Measurements from ENCODE around the gene ABCG4.
A peak's percentile ranks its signal among the peaks of the same experiment; 100 is the strongest.
"Not testable (repeated sequence)": the region's sequence is repeated elsewhere in the genome, so short reads cannot be mapped to it uniquely, and the experiment has no call there.

Gene ABCG4

DNA sequence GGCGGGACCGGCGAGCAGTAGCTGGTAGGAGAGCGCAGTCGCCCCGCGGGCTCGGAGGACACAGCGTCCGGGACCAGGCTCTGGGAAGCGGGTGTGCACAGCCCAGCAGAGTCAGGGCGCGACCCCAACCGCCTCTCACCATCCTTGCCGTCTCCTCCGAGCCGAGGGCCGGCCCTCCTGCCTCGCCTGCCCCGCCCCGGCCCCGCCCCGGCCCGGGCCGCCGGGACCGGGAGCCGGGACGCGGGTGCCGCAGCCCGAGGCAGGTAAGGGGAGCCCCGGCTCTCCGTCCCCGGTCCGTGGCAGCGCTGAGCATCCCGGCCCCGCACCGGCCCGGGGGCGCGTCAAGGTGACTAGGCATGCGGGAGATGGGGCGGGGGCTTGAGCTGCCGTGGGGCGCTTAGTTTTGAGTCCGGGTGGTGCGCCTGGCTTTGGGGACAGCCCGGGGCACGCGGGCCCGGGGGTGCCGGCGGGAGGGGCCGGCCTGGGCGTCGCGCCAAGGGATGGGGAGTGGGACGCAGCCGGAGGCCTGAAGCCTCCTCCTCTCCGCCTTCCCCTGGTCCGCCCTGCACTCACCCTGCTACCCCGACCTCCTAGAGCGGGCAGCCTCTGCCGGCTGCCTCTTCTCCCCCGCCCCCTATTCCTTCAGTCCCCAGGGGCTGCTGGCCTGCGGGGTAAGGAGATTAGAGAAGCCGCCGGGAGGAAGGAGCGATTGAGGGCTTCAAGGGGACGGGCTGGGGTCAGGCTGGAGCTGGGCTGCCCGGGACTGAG, at the start of gene ABCG4:
Gene ABCG4, plus strand, starts transcription at position 35 of the 768 bp plus-strand sequence. CDS start 914 bp downstream, outside the sequence.
- DNase-seq (ENCODE audit: low spot score): no peak

- no peak for DNase-seq (ENCODE audit: low spot score)
Measured at GRCh38 chr11:119099711-119100110, 49.1 kb upstream of the ABCG4 start.

GRCh38 chr11:119100246-119100970, 48.4 kb upstream of the ABCG4 start:
- DNase-seq (ENCODE audit: low spot score): peak; percentile 48

DNA sequence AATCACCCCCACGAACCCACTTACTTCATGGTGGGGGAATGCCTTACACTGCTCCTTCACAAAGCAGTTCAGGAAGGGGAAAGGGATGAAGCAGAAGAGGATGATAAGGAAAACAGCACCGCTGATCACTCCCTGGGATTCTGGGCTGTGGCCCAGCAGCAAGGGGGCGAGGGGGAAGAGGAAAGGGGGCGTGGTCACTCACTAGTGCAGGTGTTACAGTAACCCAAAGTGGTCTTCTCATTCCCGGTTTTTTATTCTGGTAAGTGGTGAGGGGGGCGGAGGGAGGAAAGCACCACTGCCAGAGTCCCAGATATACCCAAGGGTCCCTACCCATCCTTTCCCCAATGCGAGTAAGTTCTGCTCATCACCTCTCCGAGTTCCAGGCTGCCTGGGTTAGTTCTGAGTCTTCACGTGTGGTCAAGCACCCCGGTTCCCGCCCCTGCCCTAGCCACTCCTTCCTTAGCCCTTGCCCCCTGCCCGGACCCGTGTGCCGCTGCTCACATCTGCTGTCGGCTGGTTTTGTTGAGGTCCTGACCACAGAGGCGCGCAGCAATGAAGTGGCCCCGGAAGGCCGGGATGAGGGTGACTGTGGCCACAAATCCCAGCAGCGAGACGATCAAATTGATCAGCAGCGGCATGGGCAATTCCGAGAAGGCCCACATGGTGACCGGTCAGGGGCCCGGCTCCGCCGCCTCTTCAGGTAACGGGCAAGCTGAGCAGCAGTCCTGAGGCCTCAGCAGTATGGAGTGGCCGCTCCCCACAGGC, 47.7 kb upstream of the ABCG4 start:
- no peak for DNase-seq (ENCODE audit: low spot score)

GRCh38 chr11:119101759-119102423, 47.0 kb upstream of the ABCG4 start, which contains the start of gene DPAGT1:
Gene DPAGT1 (minus strand): TSS chr11:119101853. CDS start chr11:119101655, 198 bp downstream.
- DNase-seq (ENCODE audit: low spot score): peak; percentile 96

- DNase-seq (ENCODE audit: low spot score): not testable (repeated sequence)
Measured at GRCh38 chr11:119103161-119103664, 45.6 kb upstream of the ABCG4 start.

GRCh38 chr11:119103793-119104192, 45.1 kb upstream of the ABCG4 start:
- DNase-seq (ENCODE audit: low spot score): no peak

GRCh38 chr11:119106564-119107537, 42.0 kb upstream of the ABCG4 start, which contains the start of gene C2CD2L:
Gene C2CD2L (plus strand): TSS chr11:119107344. CDS start chr11:119107742, 398 bp downstream.
- peak; percentile 92 for DNase-seq (ENCODE audit: low spot score)

GRCh38 chr11:119107538-119108145, 41.2 kb upstream of the ABCG4 start:
- DNase-seq (ENCODE audit: low spot score): no peak

- DNase-seq (ENCODE audit: low spot score): peak; percentile 78
Measured at GRCh38 chr11:119108146-119108856, 40.6 kb upstream of the ABCG4 start.

DNA sequence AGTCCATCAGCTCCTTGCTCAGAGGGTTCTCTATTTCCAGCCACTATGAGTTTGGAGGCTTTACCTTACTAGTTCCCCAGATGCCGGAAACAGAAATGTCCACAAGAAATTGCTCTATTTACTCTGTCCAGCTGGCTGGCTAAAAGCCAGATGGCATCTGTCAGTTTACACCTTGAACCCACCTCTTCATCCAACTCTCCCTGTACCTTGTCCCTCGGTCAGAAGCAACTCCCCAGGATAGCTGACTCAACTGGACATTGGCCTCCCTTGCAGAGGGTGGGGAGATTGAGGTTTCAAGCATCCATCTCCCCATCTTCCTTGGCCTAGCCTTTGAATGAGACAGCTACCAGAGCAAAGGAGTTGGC, 40.0 kb upstream of the ABCG4 start:
- DNase-seq (ENCODE audit: low spot score): no peak

GRCh38 chr11:119109843-119110242, 39.0 kb upstream of the ABCG4 start:
- no peak for DNase-seq (ENCODE audit: low spot score)

- DNase-seq (ENCODE audit: low spot score): no peak
Measured at GRCh38 chr11:119110439-119110838, 38.4 kb upstream of the ABCG4 start.

GRCh38 chr11:119111361-119111925, 37.4 kb upstream of the ABCG4 start:
- no peak for DNase-seq (ENCODE audit: low spot score)

GRCh38 chr11:119112314-119113020, 36.4 kb upstream of the ABCG4 start:
- no peak for DNase-seq (ENCODE audit: low spot score)

- DNase-seq (ENCODE audit: low spot score): no peak
Measured at GRCh38 chr11:119113716-119114115, 35.1 kb upstream of the ABCG4 start.

DNA sequence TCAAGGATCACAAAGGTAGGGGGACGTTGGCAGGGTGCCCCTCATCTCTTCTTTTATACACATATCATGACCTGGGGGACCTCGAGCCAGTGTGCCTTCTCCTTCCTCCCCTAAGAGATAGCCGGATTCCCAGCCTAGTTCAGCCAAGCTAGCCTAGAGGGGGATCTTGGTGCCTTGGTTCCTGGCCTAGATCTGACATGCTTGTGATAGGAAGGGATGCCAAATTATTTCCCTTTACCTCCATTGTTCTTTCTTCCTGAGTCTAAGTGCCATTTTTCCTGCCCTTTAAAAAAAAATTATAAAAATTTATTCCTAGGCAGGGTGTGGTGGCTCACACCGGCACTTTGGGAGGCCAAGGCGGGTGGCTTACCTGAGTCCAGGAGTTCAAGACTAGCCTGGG, 34.5 kb upstream of the ABCG4 start:
- DNase-seq (ENCODE audit: low spot score): no peak

DNA sequence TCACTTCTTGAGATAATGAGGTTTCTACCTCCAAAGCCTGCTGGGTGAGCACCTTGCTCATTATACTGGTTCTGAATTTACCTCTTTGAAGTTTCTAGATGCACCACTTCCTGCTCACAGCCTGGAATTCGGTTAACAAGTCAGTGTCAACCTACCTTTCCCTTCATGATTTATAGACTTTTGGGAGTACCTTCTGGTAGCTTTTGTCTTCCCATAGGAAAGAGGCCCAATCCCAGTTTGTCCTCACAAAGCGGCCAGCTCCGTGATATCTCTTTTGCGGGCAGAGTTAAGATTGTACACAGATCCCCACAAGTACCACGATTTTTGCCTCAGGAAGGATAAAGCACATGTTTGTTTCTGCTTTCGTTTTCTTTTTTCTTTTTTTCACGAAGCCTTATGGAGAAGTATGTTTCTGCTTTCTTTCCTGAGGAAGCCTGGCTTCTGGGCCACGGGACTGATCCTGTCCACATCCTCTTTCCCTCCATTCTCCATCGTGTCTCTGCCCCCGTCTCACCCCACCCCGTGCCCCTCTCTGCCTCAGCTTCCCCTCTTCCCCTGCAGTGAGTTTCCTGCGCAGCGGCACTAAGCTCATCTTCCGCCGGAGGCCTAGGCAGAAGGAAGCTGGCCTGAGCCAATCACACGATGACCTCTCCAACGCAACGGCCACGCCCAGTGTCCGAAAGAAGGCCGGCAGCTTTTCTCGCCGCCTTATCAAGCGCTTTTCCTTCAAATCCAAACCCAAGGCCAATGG, 33.2 kb upstream of the ABCG4 start:
- no peak for DNase-seq (ENCODE audit: low spot score)
